ENCODE measurements around the gene OR1B1. TPM values are rescaled to one million over a fixed set of nuclear protein-coding genes. Genes with fewer than 3 reads are reported as not detected.

The OR1B1 gene
- not detected in 2 replicates for total RNA-seq

GRCh38 chr9:122657527-122657926, at the start of gene OR1B1:
TSS of gene OR1B1 (minus strand) at chr9:122657627.

GRCh38 chr9:122661416-122661815, 4.0 kb upstream of the OR1B1 start, which contains the start of gene OR1L1:
TSS of gene OR1L1 (plus strand) at chr9:122661716. CDS start at chr9:122661716, 0 bp downstream.

GRCh38 chr9:122614362-122614761, 43.1 kb downstream of the OR1B1 start, which contains the start of gene OR1Q1:
TSS of gene OR1Q1 (plus strand) at chr9:122614738. CDS start at chr9:122614738, 0 bp downstream.

GRCh38 chr9:122583284-122583683, 74.1 kb downstream of the OR1B1 start, which contains the start of gene OR1L8:
TSS of gene OR1L8 (minus strand) at chr9:122583384. CDS start at chr9:122568477, 14,907 bp downstream.

Other genes starting within 250 kb of the OR1B1 start
- gene OR1J1, start 179.7 kb downstream of the OR1B1 start, total RNA-seq: not detected in 2 replicates
- not detected in 2 replicates for gene OR1J2, start 146.8 kb downstream of the OR1B1 start, total RNA-seq
- gene OR1J4, start 138.5 kb downstream of the OR1B1 start, total RNA-seq: not detected in 2 replicates
- not detected in 2 replicates for gene OR1N1, start 130.3 kb downstream of the OR1B1 start, total RNA-seq
- gene OR1N2, start 104.5 kb downstream of the OR1B1 start, total RNA-seq: 0.50 TPM in 1 of 2 replicates, not detected in the other
- not detected in 2 replicates for gene OR1L8, start 74.2 kb downstream of the OR1B1 start, total RNA-seq
- not detected in 2 replicates for gene OR1Q1, start 42.9 kb downstream of the OR1B1 start, total RNA-seq
- gene OR1L1, start 4.1 kb upstream of the OR1B1 start, total RNA-seq: not detected in 2 replicates
- gene OR1L3, start 17.5 kb upstream of the OR1B1 start, total RNA-seq: not detected in 2 replicates
- gene OR1L4, start 66.4 kb upstream of the OR1B1 start, total RNA-seq: not detected in 2 replicates
- gene OR1L6, start 84.7 kb upstream of the OR1B1 start, total RNA-seq: not detected in 2 replicates
- not detected in 2 replicates for gene OR5C1, start 131.3 kb upstream of the OR1B1 start, total RNA-seq
- gene OR1K1, start 142.5 kb upstream of the OR1B1 start, total RNA-seq: not detected in 2 replicates
- 46.1 and 50.6 TPM in 2 replicates for gene PDCL, start 171.0 kb upstream of the OR1B1 start, total RNA-seq
- 43.6 and 56.4 TPM in 2 replicates for gene RC3H2, start 247.7 kb upstream of the OR1B1 start, total RNA-seq

Data from uterine smooth muscle cell (primary cell).